HepG2 (cell line): ENCODE results near the gene IQCN. TPM values are rescaled to one million over a fixed set of nuclear protein-coding genes. Genes with fewer than 3 reads are reported as not detected.

Source experiments
- BRD4 ChIP-seq: sonication (generic); formaldehyde crosslinking; IDR thresholded peaks from 2 replicates; pipeline ENCODE4 v1.4.0; 2020; ENCODE audit warnings: missing genetic modification reagents
- FOXA1 ChIP-seq, 2 experiments: fragments of 450-650 bp in 1 of 2; sonication (generic) in 1 of 2; formaldehyde crosslinking in 1 of 2; IDR thresholded peaks; 2 replicates each; pipeline versions ENCODE4 v1.4.0 to v1.6.1; 2016 to 2020; ENCODE audit warnings: missing genetic modification reagents in 1 of 2
- FOXA3 ChIP-seq: IDR thresholded peaks from 2 replicates; pipeline ENCODE4 v1.6.1; 2016; ENCODE audit warnings: missing genetic modification reagents, missing compliant biosample characterization
- MBNL3 ChIP-seq: fragments of 250-450 bp; sonication (Bioruptor Pico); conservative IDR thresholded peaks from 2 replicates; pipeline ENCODE4 v1.8.0; 2022; ENCODE audit warnings: mild to moderate bottlenecking, inconsistent platforms
- NCOA1 ChIP-seq: sonication (generic); formaldehyde crosslinking; IDR thresholded peaks from 2 replicates; pipeline ENCODE4 v1.9.0; 2021; ENCODE audit warnings: missing genetic modification reagents
- NFKB2 ChIP-seq: sonication (generic); formaldehyde crosslinking; IDR thresholded peaks from 2 replicates; pipeline ENCODE4 v1.4.0; 2020; ENCODE audit warnings: missing genetic modification reagents, borderline replicate concordance
- PHF20 ChIP-seq: sonication (generic); formaldehyde crosslinking; IDR thresholded peaks from 2 replicates; pipeline ENCODE4 v1.5.0; 2020; ENCODE audit warnings: mild to moderate bottlenecking, missing genetic modification reagents
- ZNF510 ChIP-seq: sonication (generic); formaldehyde crosslinking; IDR thresholded peaks from 2 replicates; pipeline ENCODE4 v1.4.0; 2020; ENCODE audit warnings: low read depth, mild to moderate bottlenecking, missing genetic modification reagents
- ZNF616 ChIP-seq: sonication (generic); formaldehyde crosslinking; IDR thresholded peaks from 2 replicates; pipeline ENCODE4 v1.5.0; 2020; ENCODE audit warnings: low read depth, mild to moderate bottlenecking, missing genetic modification reagents
- ZNF629 ChIP-seq: sonication (generic); formaldehyde crosslinking; conservative IDR thresholded peaks from 2 replicates; pipeline ENCODE4 v1.5.0; 2020; ENCODE audit warnings: missing genetic modification reagents
- ZNF672 ChIP-seq: sonication (generic); formaldehyde crosslinking; IDR thresholded peaks from 2 replicates; pipeline ENCODE4 v1.8.1; 2022; ENCODE audit warnings: missing genetic modification reagents
- ZSCAN9 ChIP-seq: IDR thresholded peaks from 2 replicates; pipeline ENCODE4 v1.6.1; 2016; ENCODE audit warnings: borderline replicate concordance
- polyA plus RNA-seq, 8 experiments: library from polyadenylated mRNA; depleted of rRNA in 3 of 8; stranded (reverse) in 7 of 8; unstranded in 1 of 8; fragments of >200 nt; fragmentation: Illumina TruSeq in 4 of 8; extraction: Trizol in 4 of 8; gene quantifications; 2 replicates each; pipeline versions ENCODE4 v1.2.1 to v1.2.3, GENCODE V29; 2011 to 2016; ENCODE audit warnings: low read depth in 4 of 8, missing spikeins in 1 of 8, mixed read lengths in 1 of 8; ENCODE audit not compliant: insufficient read depth in 1 of 8
- total RNA-seq, 5 experiments: library from RNA; depleted of rRNA; stranded (reverse); fragments of >200 nt; fragmentation: Illumina TruSeq; extraction: Trizol; gene quantifications; 2 replicates each; pipeline ENCODE4 v1.2.3, GENCODE V29; 2016; ENCODE audit warnings: low read depth in 1 of 5
- TF ChIP-seq, protein P1 (sequence below): sonication (generic); formaldehyde crosslinking; conservative IDR thresholded peaks from 2 replicates; pipeline ENCODE4 v1.8.0; 2022; ENCODE audit warnings: missing genetic modification reagents
- TF ChIP-seq, protein P2 (sequence below): sonication (generic); formaldehyde crosslinking; IDR thresholded peaks from 2 replicates; pipeline ENCODE4 v1.8.0; 2023; ENCODE audit warnings: mild to moderate bottlenecking, missing genetic modification reagents
- TF ChIP-seq, protein P3 (sequence below): sonication (generic); formaldehyde crosslinking; IDR thresholded peaks from 2 replicates; pipeline ENCODE4 v1.5.1; 2020; ENCODE audit warnings: mild to moderate bottlenecking, missing genetic modification reagents, moderate library complexity
- TF ChIP-seq, protein P4 (sequence below): fragments of 450-650 bp; IDR thresholded peaks from 2 replicates; pipeline ENCODE4 v1.6.1; 2017; ENCODE audit warnings: mild to moderate bottlenecking
- TF ChIP-seq, protein P5 (sequence below): sonication (generic); formaldehyde crosslinking; IDR thresholded peaks from 2 replicates; pipeline ENCODE4 v1.5.0; 2020; ENCODE audit warnings: mild to moderate bottlenecking, missing genetic modification reagents, moderate library complexity

Gene IQCN
- total and polyA plus RNA-seq, 2 of the 13 experiments (the other 11 are each of a cell fraction or from before 2014, with no cell fraction given) = 0.04 to 0.18 TPM

DNA sequence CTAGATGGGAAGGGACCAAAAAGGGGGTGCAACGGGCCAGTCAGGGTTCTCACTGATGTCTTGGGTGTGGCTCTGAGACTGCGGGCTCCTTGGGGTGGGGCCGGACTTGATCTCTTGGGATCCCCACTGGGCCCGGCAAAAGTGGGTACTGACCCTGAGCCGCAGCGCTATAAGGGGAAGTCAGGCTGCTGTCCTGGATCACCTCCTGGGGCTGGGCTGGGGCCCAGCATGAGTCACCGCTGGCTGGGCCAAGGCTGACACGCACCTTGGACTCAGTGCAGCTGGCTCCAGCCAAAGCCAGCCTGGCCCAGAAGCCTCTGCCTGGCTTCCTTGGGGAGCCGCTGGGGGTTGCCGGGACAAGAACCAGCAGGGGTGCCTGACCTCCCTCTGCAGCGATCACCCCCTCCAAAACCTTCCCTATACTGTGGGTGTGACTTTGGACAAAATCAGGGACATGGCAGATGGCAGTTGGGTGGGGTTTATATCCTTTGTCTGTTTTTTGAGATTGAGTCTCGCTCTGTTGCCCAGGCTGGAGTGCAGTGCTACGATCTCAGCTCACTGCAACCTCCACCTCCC lies 617 bp upstream of the IQCN start (continued):
- TF ChIP-seq, protein P1, sequence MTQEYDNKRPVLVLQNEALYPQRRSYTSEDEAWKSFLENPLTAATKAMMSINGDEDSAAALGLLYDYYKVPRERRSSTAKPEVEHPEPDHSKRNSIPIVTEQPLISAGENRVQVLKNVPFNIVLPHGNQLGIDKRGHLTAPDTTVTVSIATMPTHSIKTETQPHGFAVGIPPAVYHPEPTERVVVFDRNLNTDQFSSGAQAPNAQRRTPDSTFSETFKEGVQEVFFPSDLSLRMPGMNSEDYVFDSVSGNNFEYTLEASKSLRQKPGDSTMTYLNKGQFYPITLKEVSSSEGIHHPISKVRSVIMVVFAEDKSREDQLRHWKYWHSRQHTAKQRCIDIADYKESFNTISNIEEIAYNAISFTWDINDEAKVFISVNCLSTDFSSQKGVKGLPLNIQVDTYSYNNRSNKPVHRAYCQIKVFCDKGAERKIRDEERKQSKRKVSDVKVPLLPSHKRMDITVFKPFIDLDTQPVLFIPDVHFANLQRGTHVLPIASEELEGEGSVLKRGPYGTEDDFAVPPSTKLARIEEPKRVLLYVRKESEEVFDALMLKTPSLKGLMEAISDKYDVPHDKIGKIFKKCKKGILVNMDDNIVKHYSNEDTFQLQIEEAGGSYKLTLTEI (CRISPR knock-in tag) = no peak
- TF ChIP-seq MBNL3 (CRISPR knock-in tag) (no peak), ZSCAN9 (0 out of 2 replicates have a peak, but pooled peaks have one; percentile 26), NFKB2 (CRISPR knock-in tag) (no peak), ZNF629 (CRISPR knock-in tag) (peak; percentile 52), NCOA1 (CRISPR knock-in tag) (no peak), FOXA3 (CRISPR knock-in tag) (no peak), PHF20 (no peak), BRD4 (CRISPR knock-in tag) (0 out of 2 replicates have a peak, but pooled peaks have one; percentile 26), ZNF672 (CRISPR knock-in tag) (no peak), ZNF616 (CRISPR knock-in tag) (no peak), FOXA1 (IDR thresholded peaks at IDR 0.05) (no peak), FOXA1 (CRISPR knock-in tag; IDR thresholded peaks at IDR 0.05) (peak; percentile 5), ZNF510 (CRISPR knock-in tag) (no peak)
- TF ChIP-seq, protein P2, sequence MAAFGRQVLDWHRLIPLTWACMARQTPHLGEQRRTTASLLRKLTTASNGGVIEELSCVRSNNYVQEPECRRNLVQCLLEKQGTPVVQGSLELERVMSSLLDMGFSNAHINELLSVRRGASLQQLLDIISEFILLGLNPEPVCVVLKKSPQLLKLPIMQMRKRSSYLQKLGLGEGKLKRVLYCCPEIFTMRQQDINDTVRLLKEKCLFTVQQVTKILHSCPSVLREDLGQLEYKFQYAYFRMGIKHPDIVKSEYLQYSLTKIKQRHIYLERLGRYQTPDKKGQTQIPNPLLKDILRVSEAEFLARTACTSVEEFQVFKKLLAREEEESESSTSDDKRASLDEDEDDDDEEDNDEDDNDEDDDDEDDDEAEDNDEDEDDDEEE (CRISPR knock-in tag) = no peak
- TF ChIP-seq, protein P3, sequence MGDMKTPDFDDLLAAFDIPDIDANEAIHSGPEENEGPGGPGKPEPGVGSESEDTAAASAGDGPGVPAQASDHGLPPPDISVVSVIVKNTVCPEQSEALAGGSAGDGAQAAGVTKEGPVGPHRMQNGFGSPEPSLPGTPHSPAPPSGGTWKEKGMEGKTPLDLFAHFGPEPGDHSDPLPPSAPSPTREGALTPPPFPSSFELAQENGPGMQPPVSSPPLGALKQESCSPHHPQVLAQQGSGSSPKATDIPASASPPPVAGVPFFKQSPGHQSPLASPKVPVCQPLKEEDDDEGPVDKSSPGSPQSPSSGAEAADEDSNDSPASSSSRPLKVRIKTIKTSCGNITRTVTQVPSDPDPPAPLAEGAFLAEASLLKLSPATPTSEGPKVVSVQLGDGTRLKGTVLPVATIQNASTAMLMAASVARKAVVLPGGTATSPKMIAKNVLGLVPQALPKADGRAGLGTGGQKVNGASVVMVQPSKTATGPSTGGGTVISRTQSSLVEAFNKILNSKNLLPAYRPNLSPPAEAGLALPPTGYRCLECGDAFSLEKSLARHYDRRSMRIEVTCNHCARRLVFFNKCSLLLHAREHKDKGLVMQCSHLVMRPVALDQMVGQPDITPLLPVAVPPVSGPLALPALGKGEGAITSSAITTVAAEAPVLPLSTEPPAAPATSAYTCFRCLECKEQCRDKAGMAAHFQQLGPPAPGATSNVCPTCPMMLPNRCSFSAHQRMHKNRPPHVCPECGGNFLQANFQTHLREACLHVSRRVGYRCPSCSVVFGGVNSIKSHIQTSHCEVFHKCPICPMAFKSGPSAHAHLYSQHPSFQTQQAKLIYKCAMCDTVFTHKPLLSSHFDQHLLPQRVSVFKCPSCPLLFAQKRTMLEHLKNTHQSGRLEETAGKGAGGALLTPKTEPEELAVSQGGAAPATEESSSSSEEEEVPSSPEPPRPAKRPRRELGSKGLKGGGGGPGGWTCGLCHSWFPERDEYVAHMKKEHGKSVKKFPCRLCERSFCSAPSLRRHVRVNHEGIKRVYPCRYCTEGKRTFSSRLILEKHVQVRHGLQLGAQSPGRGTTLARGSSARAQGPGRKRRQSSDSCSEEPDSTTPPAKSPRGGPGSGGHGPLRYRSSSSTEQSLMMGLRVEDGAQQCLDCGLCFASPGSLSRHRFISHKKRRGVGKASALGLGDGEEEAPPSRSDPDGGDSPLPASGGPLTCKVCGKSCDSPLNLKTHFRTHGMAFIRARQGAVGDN (CRISPR knock-in tag) = peak; percentile 92
- TF ChIP-seq, protein P4, sequence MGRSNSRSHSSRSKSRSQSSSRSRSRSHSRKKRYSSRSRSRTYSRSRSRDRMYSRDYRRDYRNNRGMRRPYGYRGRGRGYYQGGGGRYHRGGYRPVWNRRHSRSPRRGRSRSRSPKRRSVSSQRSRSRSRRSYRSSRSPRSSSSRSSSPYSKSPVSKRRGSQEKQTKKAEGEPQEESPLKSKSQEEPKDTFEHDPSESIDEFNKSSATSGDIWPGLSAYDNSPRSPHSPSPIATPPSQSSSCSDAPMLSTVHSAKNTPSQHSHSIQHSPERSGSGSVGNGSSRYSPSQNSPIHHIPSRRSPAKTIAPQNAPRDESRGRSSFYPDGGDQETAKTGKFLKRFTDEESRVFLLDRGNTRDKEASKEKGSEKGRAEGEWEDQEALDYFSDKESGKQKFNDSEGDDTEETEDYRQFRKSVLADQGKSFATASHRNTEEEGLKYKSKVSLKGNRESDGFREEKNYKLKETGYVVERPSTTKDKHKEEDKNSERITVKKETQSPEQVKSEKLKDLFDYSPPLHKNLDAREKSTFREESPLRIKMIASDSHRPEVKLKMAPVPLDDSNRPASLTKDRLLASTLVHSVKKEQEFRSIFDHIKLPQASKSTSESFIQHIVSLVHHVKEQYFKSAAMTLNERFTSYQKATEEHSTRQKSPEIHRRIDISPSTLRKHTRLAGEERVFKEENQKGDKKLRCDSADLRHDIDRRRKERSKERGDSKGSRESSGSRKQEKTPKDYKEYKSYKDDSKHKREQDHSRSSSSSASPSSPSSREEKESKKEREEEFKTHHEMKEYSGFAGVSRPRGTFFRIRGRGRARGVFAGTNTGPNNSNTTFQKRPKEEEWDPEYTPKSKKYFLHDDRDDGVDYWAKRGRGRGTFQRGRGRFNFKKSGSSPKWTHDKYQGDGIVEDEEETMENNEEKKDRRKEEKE = no peak
- TF ChIP-seq, protein P5, sequence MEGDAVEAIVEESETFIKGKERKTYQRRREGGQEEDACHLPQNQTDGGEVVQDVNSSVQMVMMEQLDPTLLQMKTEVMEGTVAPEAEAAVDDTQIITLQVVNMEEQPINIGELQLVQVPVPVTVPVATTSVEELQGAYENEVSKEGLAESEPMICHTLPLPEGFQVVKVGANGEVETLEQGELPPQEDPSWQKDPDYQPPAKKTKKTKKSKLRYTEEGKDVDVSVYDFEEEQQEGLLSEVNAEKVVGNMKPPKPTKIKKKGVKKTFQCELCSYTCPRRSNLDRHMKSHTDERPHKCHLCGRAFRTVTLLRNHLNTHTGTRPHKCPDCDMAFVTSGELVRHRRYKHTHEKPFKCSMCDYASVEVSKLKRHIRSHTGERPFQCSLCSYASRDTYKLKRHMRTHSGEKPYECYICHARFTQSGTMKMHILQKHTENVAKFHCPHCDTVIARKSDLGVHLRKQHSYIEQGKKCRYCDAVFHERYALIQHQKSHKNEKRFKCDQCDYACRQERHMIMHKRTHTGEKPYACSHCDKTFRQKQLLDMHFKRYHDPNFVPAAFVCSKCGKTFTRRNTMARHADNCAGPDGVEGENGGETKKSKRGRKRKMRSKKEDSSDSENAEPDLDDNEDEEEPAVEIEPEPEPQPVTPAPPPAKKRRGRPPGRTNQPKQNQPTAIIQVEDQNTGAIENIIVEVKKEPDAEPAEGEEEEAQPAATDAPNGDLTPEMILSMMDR (CRISPR knock-in tag) = peak; percentile 42
